H1 (cell line): ENCODE data around the gene CD68. TPM values are rescaled to one million over a fixed set of nuclear protein-coding genes. Genes with fewer than 3 reads are reported as not detected.

ENCODE experiments used
- ASH2L ChIP-seq: fragments of 200-600, 300-600 bp; sonication (generic); IDR thresholded peaks from one replicate; pipeline ENCODE4 v1.7.1; 2017; ENCODE audit warnings: low read length
- BACH1 ChIP-seq: IDR thresholded peaks from 2 replicates; pipeline ENCODE4 v1.6.1; 2012; ENCODE audit warnings: low read length, improper control_type of control experiment
- BCL11A ChIP-seq, 2 experiments: IDR thresholded peaks; one replicate each; pipeline ENCODE4 v1.6.1; 2011; ENCODE audit warnings: low read depth in 2 of 2, low read length in 2 of 2, mild to moderate bottlenecking in 2 of 2
- EGR1 ChIP-seq: IDR thresholded peaks from 2 replicates; pipeline ENCODE4 v1.6.1; 2011; ENCODE audit warnings: low read depth, low read length, borderline replicate concordance
- KDM5A ChIP-seq: fragments of 200-600 bp; IDR thresholded peaks from 2 replicates; pipeline ENCODE4 v1.7.1; 2012; ENCODE audit warnings: mild to moderate bottlenecking, low read length, inconsistent platforms, mixed read lengths
- NRF1 ChIP-seq: IDR thresholded peaks from 2 replicates; pipeline ENCODE4 v1.6.1; 2011; ENCODE audit warnings: mild to moderate bottlenecking, low read depth, low read length, improper control_type of control experiment
- POLR2AphosphoS5 ChIP-seq: IDR thresholded peaks from 2 replicates; pipeline ENCODE4 v1.6.1; 2011; ENCODE audit warnings: low read depth, low read length
- RAD21 ChIP-seq, 2 experiments: IDR thresholded peaks in 1 of 2; conservative IDR thresholded peaks in 1 of 2; 2 replicates each; pipeline ENCODE4 v1.6.1; 2011; ENCODE audit warnings: low read depth in 2 of 2, low read length in 2 of 2, improper control_type of control experiment in 1 of 2, inconsistent platforms in 1 of 2, mild to moderate bottlenecking in 1 of 2, moderate library complexity in 1 of 2
- SAP30 ChIP-seq: fragments of 300-600 bp; sonication (generic); IDR thresholded peaks from 2 replicates; pipeline ENCODE4 v1.7.1; 2012; ENCODE audit warnings: low read length, moderate library complexity, mild to moderate bottlenecking, inconsistent platforms; ENCODE audit not compliant: insufficient read depth, insufficient replicate concordance
- SP1 ChIP-seq: IDR thresholded peaks from 2 replicates; pipeline ENCODE4 v1.6.1; 2011; ENCODE audit warnings: low read depth, low read length
- SUZ12 ChIP-seq: fragments of 200-600 bp; sonication (generic); IDR thresholded peaks from 2 replicates; pipeline ENCODE4 v1.6.1; 2012; ENCODE audit warnings: mild to moderate bottlenecking, inconsistent platforms, low read length, moderate library complexity, mixed read lengths
- TAF1 ChIP-seq: IDR thresholded peaks from 2 replicates; pipeline ENCODE4 v1.6.1; 2011; ENCODE audit warnings: mild to moderate bottlenecking, low read depth, low read length
- TAF7 ChIP-seq: optimal IDR thresholded peaks from 2 replicates; pipeline ENCODE3; 2011; ENCODE audit warnings: low read depth, mild to moderate bottlenecking, inconsistent platforms, low read length, moderate library complexity, borderline replicate concordance
- TBP ChIP-seq: IDR thresholded peaks from 2 replicates; pipeline ENCODE4 v1.6.1; 2011; ENCODE audit warnings: low read depth, low read length, improper control_type of control experiment
- TCF12 ChIP-seq: IDR thresholded peaks from 2 replicates; pipeline ENCODE4 v1.6.1; 2011; ENCODE audit warnings: low read depth, mild to moderate bottlenecking, low read length
- ZNF274 ChIP-seq: IDR thresholded peaks from 2 replicates; pipeline ENCODE4 v1.7.0; 2012; ENCODE audit warnings: low read length, borderline replicate concordance; ENCODE audit errors: extremely low read depth
- polyA plus RNA-seq, 7 experiments: library from polyadenylated mRNA; depleted of rRNA in 3 of 7; stranded (reverse) in 5 of 7; unstranded in 2 of 7; fragments of >200 nt in 5 of 7; fragments of 200-250 nt in 2 of 7; gene quantifications; 1 replicate in 5 of 7; 2 replicates in 1 of 7; 4 replicates in 1 of 7; pipeline versions ENCODE4 v1.2.1 to v1.2.3, GENCODE V29; 2011 to 2013; ENCODE audit warnings: missing spikeins in 2 of 7, mixed read lengths in 2 of 7
- total RNA-seq: library from RNA; stranded (reverse); fragmentation: NEBNext Ultra II Directional; extraction: Animal tissue kit (Norgen Biotek cat#: 25700); gene quantifications from 2 replicates; pipeline ENCODE4 v1.2.1, GENCODE V29; 2021
- TF ChIP-seq, protein P1 (sequence below): IDR thresholded peaks from 2 replicates; pipeline ENCODE4 v1.6.1; 2011; ENCODE audit warnings: low read depth, mild to moderate bottlenecking, low read length; ENCODE audit not compliant: insufficient read depth

The CD68 gene
- total and polyA plus RNA-seq, 2 of the 8 experiments (the other 6 are each of a cell fraction or from before 2014, with no cell fraction given), result 0.18 TPM; not detected in 1

DNA sequence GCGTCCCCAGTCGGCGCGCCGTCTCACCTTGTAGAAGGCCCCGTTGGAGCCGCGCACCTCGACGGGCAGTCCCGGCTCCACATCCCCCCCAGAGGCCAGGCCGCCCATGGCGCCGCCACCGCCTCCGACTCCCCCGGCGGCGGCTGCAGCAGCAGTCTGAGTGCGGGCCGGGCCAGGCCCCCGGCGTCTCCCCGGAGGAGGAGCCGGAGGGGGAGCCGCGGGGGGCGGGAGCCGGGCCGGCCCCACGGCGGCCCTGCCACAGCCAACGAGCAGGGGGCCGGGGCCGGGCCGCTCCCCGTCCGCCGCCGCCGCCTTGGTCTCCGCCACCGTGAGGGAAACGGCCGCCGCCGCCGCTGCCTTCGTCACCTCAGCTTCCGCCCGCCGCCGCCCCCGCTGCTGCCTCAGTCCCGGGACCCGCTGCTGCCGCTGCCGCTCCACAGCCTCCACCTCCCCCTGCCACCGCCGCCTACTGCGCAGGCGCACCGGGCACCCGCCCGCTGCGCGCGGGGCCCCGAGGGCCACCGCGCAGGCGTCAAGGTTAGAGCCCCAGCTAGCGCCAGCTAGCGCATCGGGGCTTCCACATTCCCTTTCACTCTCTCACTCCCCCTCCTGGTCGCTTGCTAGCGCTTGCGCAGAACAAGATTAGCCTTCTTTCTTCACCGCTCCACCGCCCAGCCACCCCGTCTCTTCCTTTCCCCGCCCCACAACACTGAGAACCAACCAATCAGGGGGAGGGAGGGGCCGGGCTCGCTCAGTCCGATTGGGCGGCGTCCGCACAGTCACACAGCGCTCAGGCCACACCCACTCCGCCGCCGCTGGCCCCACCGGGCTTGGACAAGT is 35.2 kb downstream of the CD68 start, which contains the start of gene FXR2 (continued):
- TF ChIP-seq TAF7 (peak; percentile 26), SAP30 (no peak), TAF1 (peak; percentile 46; the same call in 1 of the 2 replicates), NRF1 (peak; percentile 85), ASH2L (no peak), KDM5A (no peak), SP1 (peak; percentile 54; the same call in 1 of the 2 replicates), BACH1 (no peak), BCL11A (IDR thresholded peaks at IDR 0.05; ENCODE audit: low read depth in 2 of 2, low read length in 2 of 2) (no peak), EGR1 (peak; percentile 56; the same call in 1 of the 2 replicates), ZNF274 (no peak), TCF12 (peak; percentile 75; the same call in 1 of the 2 replicates), TBP (peak; percentile 28; the same call in 1 of the 2 replicates), RAD21 (IDR thresholded peaks at IDR 0.05 in 1 of 2, conservative IDR thresholded peaks at IDR 0.05 in 1 of 2; ENCODE audit: low read depth in 2 of 2, low read length in 2 of 2) (peak; percentile 14 to 29), SUZ12 (no peak), POLR2AphosphoS5 (peak; percentile 56; the same call in 1 of the 2 replicates)
- TF ChIP-seq, protein P1, sequence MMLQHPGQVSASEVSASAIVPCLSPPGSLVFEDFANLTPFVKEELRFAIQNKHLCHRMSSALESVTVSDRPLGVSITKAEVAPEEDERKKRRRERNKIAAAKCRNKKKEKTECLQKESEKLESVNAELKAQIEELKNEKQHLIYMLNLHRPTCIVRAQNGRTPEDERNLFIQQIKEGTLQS, result no peak
